HG03571 (cell line): ENCODE data around the gene FCRLA.
"Not testable (repeated sequence)": the region's sequence is repeated elsewhere in the genome, so short reads cannot be mapped to it uniquely, and the experiment has no call there.

ENCODE experiments used
- ATAC-seq: cut with Tn5 transposase; IDR thresholded peaks from one replicate; pipeline ENCODE4 v1.9.1; 2021; ENCODE audit not compliant: unreplicated experiment

Gene FCRLA

GRCh38 chr1:161706482-161707347, at the start of gene FCRLA:
Gene FCRLA (plus strand): TSS chr1:161707229. CDS start chr1:161707265, 36 bp downstream.
- ATAC-seq: peak; percentile 55

- not testable (repeated sequence) for ATAC-seq
Observed at GRCh38 chr1:161658524-161658923, 48.5 kb upstream of the FCRLA start.

- ATAC-seq: not testable (repeated sequence)
Observed at GRCh38 chr1:161661660-161662311, 45.2 kb upstream of the FCRLA start.

GRCh38 chr1:161662684-161663339, 44.2 kb upstream of the FCRLA start, which contains the start of gene FCGR2B:
Gene FCGR2B (plus strand): TSS chr1:161663143. CDS start chr1:161663242, 99 bp downstream.
- peak; percentile 58 for ATAC-seq

GRCh38 chr1:161663569-161663968, 43.5 kb upstream of the FCRLA start:
- ATAC-seq: peak; percentile 15

GRCh38 chr1:161664689-161665088, 42.3 kb upstream of the FCRLA start:
- not testable (repeated sequence) for ATAC-seq

GRCh38 chr1:161671045-161672020, 35.7 kb upstream of the FCRLA start:
- ATAC-seq: not testable (repeated sequence)

- not testable (repeated sequence) for ATAC-seq
Observed at GRCh38 chr1:161673437-161673836, 33.6 kb upstream of the FCRLA start.

- ATAC-seq: not testable (repeated sequence)
Observed at GRCh38 chr1:161674447-161674846, 32.6 kb upstream of the FCRLA start.

- ATAC-seq: not testable (repeated sequence)
Observed at GRCh38 chr1:161674908-161675307, 32.1 kb upstream of the FCRLA start.

- ATAC-seq: no peak
Observed at GRCh38 chr1:161676441-161676840, 30.6 kb upstream of the FCRLA start.

- no peak for ATAC-seq
Observed at GRCh38 chr1:161676958-161677689, 29.9 kb upstream of the FCRLA start.

- no peak for ATAC-seq
Observed at GRCh38 chr1:161678500-161678899, 28.5 kb upstream of the FCRLA start.

GRCh38 chr1:161681879-161682278, 25.1 kb upstream of the FCRLA start:
- ATAC-seq: no peak

- ATAC-seq: no peak
Observed at GRCh38 chr1:161688946-161689345, 18.1 kb upstream of the FCRLA start.

- ATAC-seq: no peak
Observed at GRCh38 chr1:161691846-161692245, 15.2 kb upstream of the FCRLA start.

- ATAC-seq: not testable (repeated sequence)
Observed at GRCh38 chr1:161693020-161693712, 13.9 kb upstream of the FCRLA start.

GRCh38 chr1:161698302-161698701, 8.7 kb upstream of the FCRLA start:
- not testable (repeated sequence) for ATAC-seq

- ATAC-seq: no peak
Observed at GRCh38 chr1:161702250-161702649, 4.8 kb upstream of the FCRLA start.
